ENCODE results near the gene CNPY1. TPM values are rescaled to one million over a fixed set of nuclear protein-coding genes. Genes with fewer than 3 reads are reported as not detected.

The CNPY1 gene
- polyA plus RNA-seq, 1 donor from 2014 or later: 0.36 TPM

- Histone ChIP-seq H4K20me1 (ENCODE audit: insufficient read depth) (no peaks in the 10 kb centered on the region), H3K27ac (ENCODE audit: low read length) (no peak overlapping the region), H3K79me2 (replicated peaks; ENCODE audit: insufficient read depth, low read length) (no peaks in the 10 kb centered on the region), H3K4me3 (ENCODE audit: low read length) (no peak overlapping the region), H3K9me2 (ENCODE audit: insufficient read depth, low read length) (no peaks in the 10 kb centered on the region), H3K9me3 (ENCODE audit: low read length) (no peaks in the 10 kb centered on the region), H3K36me3 (ENCODE audit: insufficient read depth, low read length) (no peaks in the 10 kb centered on the region), H3F3A (ENCODE audit: insufficient read depth, low read length, poor library complexity, severe bottlenecking) (no peaks in the 10 kb centered on the region), H3K27me3 (ENCODE audit: insufficient read depth, low read depth, low read length) (peaks cover 57% of the 10 kb centered on the region), H3K9ac (ENCODE audit: low read length) (no peak overlapping the region), H2AFZ (ENCODE audit: low read depth, low read length) (no peak overlapping the region), H3K4me2 (ENCODE audit: low read length) (no peak overlapping the region)
- TF ChIP-seq EP300 (conservative IDR thresholded peaks at IDR 0.05; ENCODE audit: poor library complexity, severe bottlenecking) (no peak), TAF1 (IDR thresholded peaks at IDR 0.05; ENCODE audit: low read depth) (no peak), CTCF (IDR thresholded peaks at IDR 0.05; ENCODE audit: poor library complexity, severe bottlenecking) (no peak), SMC3 (conservative IDR thresholded peaks at IDR 0.05; ENCODE audit: poor library complexity) (no peak), POLR2AphosphoS5 (IDR thresholded peaks at IDR 0.05) (no peak), MXI1 (conservative IDR thresholded peaks at IDR 0.05; ENCODE audit: poor library complexity, severe bottlenecking) (no peak), REST (IDR thresholded peaks at IDR 0.05; ENCODE audit: borderline replicate concordance) (no peak), RAD21 (conservative IDR thresholded peaks at IDR 0.05) (no peak), EZH2 (IDR thresholded peaks at IDR 0.05; ENCODE audit: borderline replicate concordance, insufficient read depth, low read length, poor library complexity, severe bottlenecking) (no peak)
Observed at GRCh38 chr7:155531681-155532080, 14.7 kb downstream of the CNPY1 start.

GRCh38 chr7:155530601-155531000 lies 15.8 kb downstream of the CNPY1 start:
- Histone ChIP-seq H3K4me3 (ENCODE audit: low read length) (no peak overlapping the region), H3K9me3 (ENCODE audit: low read length) (no peaks in the 10 kb centered on the region), H3F3A (ENCODE audit: insufficient read depth, low read length, poor library complexity, severe bottlenecking) (no peaks in the 10 kb centered on the region), H3K27me3 (ENCODE audit: insufficient read depth, low read depth, low read length) (peaks cover 52% of the 10 kb centered on the region), H3K9me2 (ENCODE audit: insufficient read depth, low read length) (no peaks in the 10 kb centered on the region), H4K20me1 (ENCODE audit: insufficient read depth) (no peaks in the 10 kb centered on the region), H3K9ac (ENCODE audit: low read length) (no peak overlapping the region), H3K27ac (ENCODE audit: low read length) (no peak overlapping the region), H2AFZ (ENCODE audit: low read depth, low read length) (no peak overlapping the region), H3K36me3 (ENCODE audit: insufficient read depth, low read length) (no peaks in the 10 kb centered on the region), H3K79me2 (replicated peaks; ENCODE audit: insufficient read depth, low read length) (no peaks in the 10 kb centered on the region), H3K4me2 (ENCODE audit: low read length) (no peak overlapping the region)
- TF ChIP-seq SMC3 (conservative IDR thresholded peaks at IDR 0.05; ENCODE audit: poor library complexity): no peak
- no peak for TF ChIP-seq EP300 (conservative IDR thresholded peaks at IDR 0.05; ENCODE audit: poor library complexity, severe bottlenecking)
- TF ChIP-seq EZH2 (IDR thresholded peaks at IDR 0.05; ENCODE audit: borderline replicate concordance, insufficient read depth, low read length, poor library complexity, severe bottlenecking): no peak
- TF ChIP-seq POLR2AphosphoS5 (IDR thresholded peaks at IDR 0.05): no peak
- TF ChIP-seq RAD21 (conservative IDR thresholded peaks at IDR 0.05): no peak
- TF ChIP-seq CTCF (IDR thresholded peaks at IDR 0.05; ENCODE audit: poor library complexity, severe bottlenecking): no peak
